ENCODE measurements around the gene GORASP1. TPM values are rescaled to one million over a fixed set of nuclear protein-coding genes. Genes with fewer than 3 reads are reported as not detected.

Gene GORASP1
- total and polyA plus RNA-seq, 2 experiments from 2014 or later, result 10.3 to 38.3 TPM

- no peaks in the 10 kb centered on the region; the same call in 2 of the 3 replicates for H3K4me1 Mint-ChIP-seq
- Histone ChIP-seq H3K4me2 (no peak overlapping the region), H3K27me3 (ENCODE audit: insufficient read depth) (no peaks in the 10 kb centered on the region), H3K36me3 (ENCODE audit: insufficient read depth) (peaks cover 18% of the 10 kb centered on the region), H3F3A (replicated peaks; ENCODE audit: low read depth) (no peaks in the 10 kb centered on the region), H3K27ac (ENCODE audit: low read depth) (no peak overlapping the region), H3K4me3 (no peak overlapping the region), H4K20me1 (replicated peaks; ENCODE audit: insufficient read depth) (peaks cover 5% of the 10 kb centered on the region; the same call in 1 of the 2 replicates), H2AFZ (no peak overlapping the region), H3K4me1 (ENCODE audit: insufficient read depth) (no peaks in the 10 kb centered on the region), H3K79me2 (replicated peaks; ENCODE audit: insufficient read depth) (no peaks in the 10 kb centered on the region), H3K9me2 (ENCODE audit: insufficient read depth) (no peaks in the 10 kb centered on the region)
- DNase-seq (ENCODE audit: low spot score), result no peak
- no peak for TF ChIP-seq ZNF114 (CRISPR knock-in tag; IDR thresholded peaks at IDR 0.05)
- TF ChIP-seq, protein P1, sequence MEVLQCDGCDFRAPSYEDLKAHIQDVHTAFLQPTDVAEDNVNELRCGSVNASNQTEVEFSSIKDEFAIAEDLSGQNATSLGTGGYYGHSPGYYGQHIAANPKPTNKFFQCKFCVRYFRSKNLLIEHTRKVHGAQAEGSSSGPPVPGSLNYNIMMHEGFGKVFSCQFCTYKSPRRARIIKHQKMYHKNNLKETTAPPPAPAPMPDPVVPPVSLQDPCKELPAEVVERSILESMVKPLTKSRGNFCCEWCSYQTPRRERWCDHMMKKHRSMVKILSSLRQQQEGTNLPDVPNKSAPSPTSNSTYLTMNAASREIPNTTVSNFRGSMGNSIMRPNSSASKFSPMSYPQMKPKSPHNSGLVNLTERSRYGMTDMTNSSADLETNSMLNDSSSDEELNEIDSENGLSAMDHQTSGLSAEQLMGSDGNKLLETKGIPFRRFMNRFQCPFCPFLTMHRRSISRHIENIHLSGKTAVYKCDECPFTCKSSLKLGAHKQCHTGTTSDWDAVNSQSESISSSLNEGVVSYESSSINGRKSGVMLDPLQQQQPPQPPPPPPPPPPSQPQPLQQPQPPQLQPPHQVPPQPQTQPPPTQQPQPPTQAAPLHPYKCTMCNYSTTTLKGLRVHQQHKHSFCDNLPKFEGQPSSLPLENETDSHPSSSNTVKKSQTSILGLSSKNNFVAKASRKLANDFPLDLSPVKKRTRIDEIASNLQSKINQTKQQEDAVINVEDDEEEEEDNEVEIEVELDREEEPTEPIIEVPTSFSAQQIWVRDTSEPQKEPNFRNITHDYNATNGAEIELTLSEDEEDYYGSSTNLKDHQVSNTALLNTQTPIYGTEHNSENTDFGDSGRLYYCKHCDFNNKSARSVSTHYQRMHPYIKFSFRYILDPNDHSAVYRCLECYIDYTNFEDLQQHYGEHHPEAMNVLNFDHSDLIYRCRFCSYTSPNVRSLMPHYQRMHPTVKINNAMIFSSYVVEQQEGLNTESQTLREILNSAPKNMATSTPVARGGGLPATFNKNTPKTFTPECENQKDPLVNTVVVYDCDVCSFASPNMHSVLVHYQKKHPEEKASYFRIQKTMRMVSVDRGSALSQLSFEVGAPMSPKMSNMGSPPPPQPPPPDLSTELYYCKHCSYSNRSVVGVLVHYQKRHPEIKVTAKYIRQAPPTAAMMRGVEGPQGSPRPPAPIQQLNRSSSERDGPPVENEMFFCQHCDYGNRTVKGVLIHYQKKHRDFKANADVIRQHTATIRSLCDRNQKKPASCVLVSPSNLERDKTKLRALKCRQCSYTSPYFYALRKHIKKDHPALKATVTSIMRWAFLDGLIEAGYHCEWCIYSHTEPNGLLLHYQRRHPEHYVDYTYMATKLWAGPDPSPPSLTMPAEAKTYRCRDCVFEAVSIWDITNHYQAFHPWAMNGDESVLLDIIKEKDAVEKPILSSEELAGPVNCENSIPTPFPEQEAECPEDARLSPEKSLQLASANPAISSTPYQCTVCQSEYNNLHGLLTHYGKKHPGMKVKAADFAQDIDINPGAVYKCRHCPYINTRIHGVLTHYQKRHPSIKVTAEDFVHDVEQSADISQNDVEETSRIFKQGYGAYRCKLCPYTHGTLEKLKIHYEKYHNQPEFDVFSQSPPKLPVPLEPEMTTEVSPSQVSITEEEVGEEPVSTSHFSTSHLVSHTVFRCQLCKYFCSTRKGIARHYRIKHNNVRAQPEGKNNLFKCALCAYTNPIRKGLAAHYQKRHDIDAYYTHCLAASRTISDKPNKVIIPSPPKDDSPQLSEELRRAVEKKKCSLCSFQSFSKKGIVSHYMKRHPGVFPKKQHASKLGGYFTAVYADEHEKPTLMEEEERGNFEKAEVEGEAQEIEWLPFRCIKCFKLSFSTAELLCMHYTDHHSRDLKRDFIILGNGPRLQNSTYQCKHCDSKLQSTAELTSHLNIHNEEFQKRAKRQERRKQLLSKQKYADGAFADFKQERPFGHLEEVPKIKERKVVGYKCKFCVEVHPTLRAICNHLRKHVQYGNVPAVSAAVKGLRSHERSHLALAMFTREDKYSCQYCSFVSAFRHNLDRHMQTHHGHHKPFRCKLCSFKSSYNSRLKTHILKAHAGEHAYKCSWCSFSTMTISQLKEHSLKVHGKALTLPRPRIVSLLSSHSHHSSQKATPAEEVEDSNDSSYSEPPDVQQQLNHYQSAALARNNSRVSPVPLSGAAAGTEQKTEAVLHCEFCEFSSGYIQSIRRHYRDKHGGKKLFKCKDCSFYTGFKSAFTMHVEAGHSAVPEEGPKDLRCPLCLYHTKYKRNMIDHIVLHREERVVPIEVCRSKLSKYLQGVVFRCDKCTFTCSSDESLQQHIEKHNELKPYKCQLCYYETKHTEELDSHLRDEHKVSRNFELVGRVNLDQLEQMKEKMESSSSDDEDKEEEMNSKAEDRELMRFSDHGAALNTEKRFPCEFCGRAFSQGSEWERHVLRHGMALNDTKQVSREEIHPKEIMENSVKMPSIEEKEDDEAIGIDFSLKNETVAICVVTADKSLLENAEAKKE (CRISPR knock-in tag; IDR thresholded peaks at IDR 0.05), result no peak
- TF ChIP-seq ETS1 (IDR thresholded peaks at IDR 0.05), result no peak
- TF ChIP-seq CTCF (conservative IDR thresholded peaks at IDR 0.05; ENCODE audit: low read depth in 2 of 2), result no peak
- no peak for TF ChIP-seq CREB1 (CRISPR knock-in tag; IDR thresholded peaks at IDR 0.05; ENCODE audit: low read depth)
- no peak for TF ChIP-seq NANOG (IDR thresholded peaks at IDR 0.05; ENCODE audit: borderline replicate concordance)
- TF ChIP-seq POLR2AphosphoS5 (IDR thresholded peaks at IDR 0.05; ENCODE audit: low read depth), result no peak
- no peak for TF ChIP-seq REST (IDR thresholded peaks at IDR 0.05; ENCODE audit: unreplicated experiment)
- no peak for TF ChIP-seq ZNF331 (CRISPR knock-in tag; IDR thresholded peaks at IDR 0.05; ENCODE audit: low read depth)
- no peak for TF ChIP-seq EZH2 (IDR thresholded peaks at IDR 0.05; ENCODE audit: low read depth, unreplicated experiment)
- peaks cover 4% of the 10 kb centered on the region for H3K27me3 Mint-ChIP-seq (ENCODE audit: insufficient read depth, low read depth, poor library complexity)
- no peak overlapping the region for H3K27ac Mint-ChIP-seq
- ATAC-seq, result no peak
- H3K36me3 Mint-ChIP-seq (ENCODE audit: low read depth), result peaks cover 40% of the 10 kb centered on the region
- H3K9me3 Mint-ChIP-seq, result no peaks in the 10 kb centered on the region
- no peak overlapping the region for H3K4me3 Mint-ChIP-seq
Measured at GRCh38 chr3:39097716-39098472, 9.5 kb downstream of the GORASP1 start.
